Measurements from ENCODE around the gene DCPS.

The DCPS gene

GRCh38 chr11:126328938-126329643 is 25.2 kb downstream of the DCPS start:
- no peak for DNase-seq

- DNase-seq: no peak
Measured at GRCh38 chr11:126329644-126330211, 25.9 kb downstream of the DCPS start.

GRCh38 chr11:126331286-126331685 is 27.4 kb downstream of the DCPS start:
- DNase-seq: no peak

GRCh38 chr11:126332221-126332711 is 28.4 kb downstream of the DCPS start:
- no peak for DNase-seq

- DNase-seq: no peak
Measured at GRCh38 chr11:126333142-126333541, 29.3 kb downstream of the DCPS start.

- DNase-seq: no peak
Measured at GRCh38 chr11:126334659-126335462, 31.0 kb downstream of the DCPS start.

GRCh38 chr11:126335463-126335760 is 31.6 kb downstream of the DCPS start:
- no peak for DNase-seq

GRCh38 chr11:126336138-126336541 is 32.3 kb downstream of the DCPS start:
- DNase-seq: no peak

- no peak for DNase-seq
Measured at GRCh38 chr11:126336671-126337101, 32.8 kb downstream of the DCPS start.

GRCh38 chr11:126337126-126337473 is 33.2 kb downstream of the DCPS start:
- no peak for DNase-seq

GRCh38 chr11:126337474-126338241 is 33.8 kb downstream of the DCPS start:
- no peak for DNase-seq

- DNase-seq: no peak
Measured at GRCh38 chr11:126338346-126339055, 34.6 kb downstream of the DCPS start.

- DNase-seq: no peak
Measured at GRCh38 chr11:126339073-126339862, 35.4 kb downstream of the DCPS start.

GRCh38 chr11:126339863-126340434 is 36.1 kb downstream of the DCPS start:
- DNase-seq: no peak

GRCh38 chr11:126340960-126341606 is 37.2 kb downstream of the DCPS start:
- no peak for DNase-seq

- no peak for DNase-seq
Measured at GRCh38 chr11:126341760-126342161, 37.9 kb downstream of the DCPS start.

- no peak for DNase-seq
Measured at GRCh38 chr11:126343051-126343450, 39.2 kb downstream of the DCPS start.

GRCh38 chr11:126344141-126345080 is 40.6 kb downstream of the DCPS start:
- DNase-seq: no peak

GRCh38 chr11:126345283-126345682 is 41.4 kb downstream of the DCPS start:
- no peak for DNase-seq
